Measurements from ENCODE around the gene TBXAS1.
"Not testable (repeated sequence)": the region's sequence is repeated elsewhere in the genome, so short reads cannot be mapped to it uniquely, and the experiment has no call there.

TBXAS1 gene

GRCh38 chr7:139916717-139917395 lies 87.8 kb downstream of the TBXAS1 start:
- no peak for DNase-seq

- DNase-seq = no peak
These were observed 88.8 kb downstream of the TBXAS1 start for GRCh38 chr7:139917851-139918250.

- DNase-seq = no peak
These were observed 89.4 kb downstream of the TBXAS1 start for GRCh38 chr7:139918480-139918879.

GRCh38 chr7:139923090-139923489 lies 94.0 kb downstream of the TBXAS1 start:
- no peak for DNase-seq

GRCh38 chr7:139924461-139924860 lies 95.4 kb downstream of the TBXAS1 start:
- DNase-seq = no peak

GRCh38 chr7:139929221-139929620 lies 100.2 kb downstream of the TBXAS1 start:
- not testable (repeated sequence) for DNase-seq

GRCh38 chr7:139930286-139930965 lies 101.4 kb downstream of the TBXAS1 start:
- no peak for DNase-seq

GRCh38 chr7:139931190-139931934 lies 102.3 kb downstream of the TBXAS1 start:
- no peak for DNase-seq

GRCh38 chr7:139932531-139932930 lies 103.5 kb downstream of the TBXAS1 start:
- no peak for DNase-seq

GRCh38 chr7:139936760-139937310 lies 107.8 kb downstream of the TBXAS1 start:
- no peak for DNase-seq

- no peak for DNase-seq
These were observed 108.7 kb downstream of the TBXAS1 start for GRCh38 chr7:139937715-139938114.

GRCh38 chr7:139940866-139941265 lies 111.8 kb downstream of the TBXAS1 start:
- DNase-seq = no peak

GRCh38 chr7:139941421-139941820 lies 112.4 kb downstream of the TBXAS1 start:
- no peak for DNase-seq

GRCh38 chr7:139941866-139942265 lies 112.8 kb downstream of the TBXAS1 start:
- DNase-seq = no peak

- DNase-seq = no peak
These were observed 113.6 kb downstream of the TBXAS1 start for GRCh38 chr7:139942636-139943035.

GRCh38 chr7:139943401-139943800 lies 114.3 kb downstream of the TBXAS1 start:
- DNase-seq = no peak

GRCh38 chr7:139944248-139944647 lies 115.2 kb downstream of the TBXAS1 start:
- no peak for DNase-seq

- no peak for DNase-seq
These were observed 117.5 kb downstream of the TBXAS1 start for GRCh38 chr7:139946533-139946932.

GRCh38 chr7:139947021-139947420 lies 118.0 kb downstream of the TBXAS1 start:
- no peak for DNase-seq

- DNase-seq = no peak
These were observed 119.1 kb downstream of the TBXAS1 start for GRCh38 chr7:139948167-139948566.

- DNase-seq = no peak
These were observed 119.7 kb downstream of the TBXAS1 start for GRCh38 chr7:139948587-139949335.

GRCh38 chr7:139949629-139950028 lies 120.6 kb downstream of the TBXAS1 start:
- no peak for DNase-seq

Measured in KG1 (cell line).